GM12878 (cell line): ENCODE results near the gene PPP2R5C. TPM values are rescaled to one million over a fixed set of nuclear protein-coding genes. Genes with fewer than 3 reads are reported as not detected.

Experiments used
- CBFB ChIP-seq: IDR thresholded peaks from 2 replicates; pipeline ENCODE4 v1.6.1; 2016; ENCODE audit warnings: antibody characterized with exemption, low read depth
- FOXM1 ChIP-seq: IDR thresholded peaks from 2 replicates; pipeline ENCODE4 v1.6.1; 2012; ENCODE audit warnings: low read depth, mild to moderate bottlenecking, inconsistent platforms, low read length, moderate library complexity
- KDM1A ChIP-seq: fragments of 200-600 bp; sonication (generic); IDR thresholded peaks from 2 replicates; pipeline ENCODE4 v1.6.1; 2016; ENCODE audit warnings: borderline replicate concordance
- MYB ChIP-seq: fragments of 150-350 bp; IDR thresholded peaks from 2 replicates; pipeline ENCODE4 v1.6.1; 2014; ENCODE audit warnings: mild to moderate bottlenecking, low read depth, low read length, borderline replicate concordance
- NR2C1 ChIP-seq: fragments of 450-650 bp; IDR thresholded peaks from 2 replicates; pipeline ENCODE4 v1.6.1; 2017; ENCODE audit warnings: antibody characterized with exemption, mild to moderate bottlenecking, moderate library complexity
- RAD21 ChIP-seq: IDR thresholded peaks from 2 replicates; pipeline ENCODE4 v1.6.1; 2011; ENCODE audit warnings: mild to moderate bottlenecking, low read depth, low read length, moderate library complexity; ENCODE audit not compliant: insufficient read depth
- SMAD1 ChIP-seq: fragments of 450-650 bp; IDR thresholded peaks from 2 replicates; pipeline ENCODE4 v1.6.1; 2018; ENCODE audit warnings: mild to moderate bottlenecking, low read depth; ENCODE audit not compliant: partially characterized antibody
- STAT3 ChIP-seq: IDR thresholded peaks from 2 replicates; pipeline ENCODE4 v1.6.1; 2011; ENCODE audit warnings: low read depth, low read length, improper control_type of control experiment
- YY1 ChIP-seq: IDR thresholded peaks from 2 replicates; pipeline ENCODE4 v1.6.1; 2011; ENCODE audit warnings: low read depth, mild to moderate bottlenecking, low read length
- ZNF217 ChIP-seq: fragments of 450-650 bp; IDR thresholded peaks from 2 replicates; pipeline ENCODE4 v1.6.1; 2017; ENCODE audit warnings: antibody characterized with exemption, mild to moderate bottlenecking
- ZZZ3 ChIP-seq: IDR thresholded peaks from 2 replicates; pipeline ENCODE4 v1.6.1; 2011; ENCODE audit warnings: low read depth; ENCODE audit not compliant: control insufficient read depth, insufficient read length
- polyA plus RNA-seq, 11 experiments: library from polyadenylated mRNA; depleted of rRNA in 4 of 11; unstranded in 6 of 11; stranded (reverse) in 5 of 11; fragments of >200 nt; fragmentation: Nextera tagmentation in 4 of 11; fragmentation: Illumina TruSeq in 1 of 11; extraction: Ambion mirVana in 4 of 11; extraction: Trizol in 1 of 11; gene quantifications; 1 replicate in 1 of 11; 2 replicates in 10 of 11; pipeline versions ENCODE4 v1.2.1 to v1.2.3, GENCODE V29; 2011 to 2016; ENCODE audit warnings: inconsistent platforms in 2 of 11, missing spikeins in 2 of 11, low read depth in 1 of 11
- total RNA-seq, 4 experiments: library from RNA; depleted of rRNA in 3 of 4; stranded (reverse); fragments of >200 nt in 3 of 4; fragmentation: Illumina TruSeq in 1 of 4; extraction: Trizol in 1 of 4; gene quantifications; 2 replicates each; pipeline versions ENCODE4 v1.2.1 to v1.2.3, GENCODE V29; 2013 to 2021
- TF ChIP-seq, protein P1 (sequence below): fragments of 450-650 bp; IDR thresholded peaks from 2 replicates; pipeline ENCODE4 v1.6.1; 2017; ENCODE audit warnings: mild to moderate bottlenecking, low read depth, inconsistent platforms; ENCODE audit not compliant: poor library complexity, severe bottlenecking
- TF ChIP-seq, protein P2 (sequence below): fragments of 450-650 bp; IDR thresholded peaks from 2 replicates; pipeline ENCODE4 v1.6.1; 2014; ENCODE audit warnings: mild to moderate bottlenecking
- TF ChIP-seq, protein P3 (sequence below): IDR thresholded peaks from 2 replicates; pipeline ENCODE4 v1.6.1; 2012; ENCODE audit warnings: low read length, inconsistent platforms
- TF ChIP-seq, protein P4 (sequence below): fragments of 450-650 bp; IDR thresholded peaks from 2 replicates; pipeline ENCODE4 v1.6.1; 2017; ENCODE audit warnings: low read depth, mild to moderate bottlenecking, moderate library complexity
- TF ChIP-seq, protein P5 (sequence below): IDR thresholded peaks from 2 replicates; pipeline ENCODE4 v1.6.1; 2012; ENCODE audit warnings: improper control_type of control experiment, low read depth, low read length; ENCODE audit not compliant: insufficient replicate concordance
- TF ChIP-seq, protein P6 (sequence below): fragments of 450-650 bp; IDR thresholded peaks from 2 replicates; pipeline ENCODE4 v1.6.1; 2016; ENCODE audit warnings: mild to moderate bottlenecking

Gene PPP2R5C
- total and polyA plus RNA-seq, 10 of the 15 experiments (the other 5 are each of a cell fraction or from before 2014, with no cell fraction given), result 106 to 199 (median 144) TPM

DNA sequence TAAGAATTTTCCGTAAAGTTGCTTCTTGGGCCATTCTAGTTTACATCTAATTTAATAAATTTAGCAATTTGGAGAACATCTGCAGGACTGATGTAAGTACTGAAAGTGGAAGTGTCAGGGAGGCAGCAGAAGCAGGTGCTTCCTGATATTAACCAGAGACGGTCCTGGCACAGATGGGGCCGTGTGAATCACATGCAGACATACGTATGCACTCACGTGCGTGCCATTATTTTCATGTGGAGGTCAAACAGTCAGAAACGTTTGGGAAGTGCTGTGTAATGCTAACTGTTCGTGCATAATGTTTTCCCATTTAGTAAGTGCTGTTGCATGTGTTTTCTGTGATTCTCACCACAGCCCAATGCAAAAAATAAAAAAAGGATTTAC, 115.0 kb downstream of the PPP2R5C start (continued):
- TF ChIP-seq, protein P1, sequence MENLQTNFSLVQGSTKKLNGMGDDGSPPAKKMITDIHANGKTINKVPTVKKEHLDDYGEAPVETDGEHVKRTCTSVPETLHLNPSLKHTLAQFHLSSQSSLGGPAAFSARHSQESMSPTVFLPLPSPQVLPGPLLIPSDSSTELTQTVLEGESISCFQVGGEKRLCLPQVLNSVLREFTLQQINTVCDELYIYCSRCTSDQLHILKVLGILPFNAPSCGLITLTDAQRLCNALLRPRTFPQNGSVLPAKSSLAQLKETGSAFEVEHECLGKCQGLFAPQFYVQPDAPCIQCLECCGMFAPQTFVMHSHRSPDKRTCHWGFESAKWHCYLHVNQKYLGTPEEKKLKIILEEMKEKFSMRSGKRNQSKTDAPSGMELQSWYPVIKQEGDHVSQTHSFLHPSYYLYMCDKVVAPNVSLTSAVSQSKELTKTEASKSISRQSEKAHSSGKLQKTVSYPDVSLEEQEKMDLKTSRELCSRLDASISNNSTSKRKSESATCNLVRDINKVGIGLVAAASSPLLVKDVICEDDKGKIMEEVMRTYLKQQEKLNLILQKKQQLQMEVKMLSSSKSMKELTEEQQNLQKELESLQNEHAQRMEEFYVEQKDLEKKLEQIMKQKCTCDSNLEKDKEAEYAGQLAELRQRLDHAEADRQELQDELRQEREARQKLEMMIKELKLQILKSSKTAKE, result peak; percentile 74
- TF ChIP-seq, protein P2, sequence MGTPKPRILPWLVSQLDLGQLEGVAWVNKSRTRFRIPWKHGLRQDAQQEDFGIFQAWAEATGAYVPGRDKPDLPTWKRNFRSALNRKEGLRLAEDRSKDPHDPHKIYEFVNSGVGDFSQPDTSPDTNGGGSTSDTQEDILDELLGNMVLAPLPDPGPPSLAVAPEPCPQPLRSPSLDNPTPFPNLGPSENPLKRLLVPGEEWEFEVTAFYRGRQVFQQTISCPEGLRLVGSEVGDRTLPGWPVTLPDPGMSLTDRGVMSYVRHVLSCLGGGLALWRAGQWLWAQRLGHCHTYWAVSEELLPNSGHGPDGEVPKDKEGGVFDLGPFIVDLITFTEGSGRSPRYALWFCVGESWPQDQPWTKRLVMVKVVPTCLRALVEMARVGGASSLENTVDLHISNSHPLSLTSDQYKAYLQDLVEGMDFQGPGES, result no peak
- TF ChIP-seq, protein P3, sequence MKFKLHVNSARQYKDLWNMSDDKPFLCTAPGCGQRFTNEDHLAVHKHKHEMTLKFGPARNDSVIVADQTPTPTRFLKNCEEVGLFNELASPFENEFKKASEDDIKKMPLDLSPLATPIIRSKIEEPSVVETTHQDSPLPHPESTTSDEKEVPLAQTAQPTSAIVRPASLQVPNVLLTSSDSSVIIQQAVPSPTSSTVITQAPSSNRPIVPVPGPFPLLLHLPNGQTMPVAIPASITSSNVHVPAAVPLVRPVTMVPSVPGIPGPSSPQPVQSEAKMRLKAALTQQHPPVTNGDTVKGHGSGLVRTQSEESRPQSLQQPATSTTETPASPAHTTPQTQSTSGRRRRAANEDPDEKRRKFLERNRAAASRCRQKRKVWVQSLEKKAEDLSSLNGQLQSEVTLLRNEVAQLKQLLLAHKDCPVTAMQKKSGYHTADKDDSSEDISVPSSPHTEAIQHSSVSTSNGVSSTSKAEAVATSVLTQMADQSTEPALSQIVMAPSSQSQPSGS, result peak; percentile 84; the same call in 1 of the 2 replicates
- TF ChIP-seq ZZZ3, result no peak
- no peak for TF ChIP-seq ZNF217
- peak; percentile 87 for TF ChIP-seq FOXM1
- TF ChIP-seq NR2C1, result peak; percentile 50; the same call in 1 of the 2 replicates
- no peak for TF ChIP-seq CBFB
- TF ChIP-seq SMAD1, result no peak
- no peak for TF ChIP-seq KDM1A
- TF ChIP-seq, protein P4, sequence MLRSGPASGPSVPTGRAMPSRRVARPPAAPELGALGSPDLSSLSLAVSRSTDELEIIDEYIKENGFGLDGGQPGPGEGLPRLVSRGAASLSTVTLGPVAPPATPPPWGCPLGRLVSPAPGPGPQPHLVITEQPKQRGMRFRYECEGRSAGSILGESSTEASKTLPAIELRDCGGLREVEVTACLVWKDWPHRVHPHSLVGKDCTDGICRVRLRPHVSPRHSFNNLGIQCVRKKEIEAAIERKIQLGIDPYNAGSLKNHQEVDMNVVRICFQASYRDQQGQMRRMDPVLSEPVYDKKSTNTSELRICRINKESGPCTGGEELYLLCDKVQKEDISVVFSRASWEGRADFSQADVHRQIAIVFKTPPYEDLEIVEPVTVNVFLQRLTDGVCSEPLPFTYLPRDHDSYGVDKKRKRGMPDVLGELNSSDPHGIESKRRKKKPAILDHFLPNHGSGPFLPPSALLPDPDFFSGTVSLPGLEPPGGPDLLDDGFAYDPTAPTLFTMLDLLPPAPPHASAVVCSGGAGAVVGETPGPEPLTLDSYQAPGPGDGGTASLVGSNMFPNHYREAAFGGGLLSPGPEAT, result peak; percentile 63; the same call in 1 of the 2 replicates
- TF ChIP-seq YY1, result no peak
- peak; percentile 74; the same call in 1 of the 2 replicates for TF ChIP-seq STAT3
- peak; percentile 69; the same call in 1 of the 2 replicates for TF ChIP-seq MYB
- TF ChIP-seq, protein P5, sequence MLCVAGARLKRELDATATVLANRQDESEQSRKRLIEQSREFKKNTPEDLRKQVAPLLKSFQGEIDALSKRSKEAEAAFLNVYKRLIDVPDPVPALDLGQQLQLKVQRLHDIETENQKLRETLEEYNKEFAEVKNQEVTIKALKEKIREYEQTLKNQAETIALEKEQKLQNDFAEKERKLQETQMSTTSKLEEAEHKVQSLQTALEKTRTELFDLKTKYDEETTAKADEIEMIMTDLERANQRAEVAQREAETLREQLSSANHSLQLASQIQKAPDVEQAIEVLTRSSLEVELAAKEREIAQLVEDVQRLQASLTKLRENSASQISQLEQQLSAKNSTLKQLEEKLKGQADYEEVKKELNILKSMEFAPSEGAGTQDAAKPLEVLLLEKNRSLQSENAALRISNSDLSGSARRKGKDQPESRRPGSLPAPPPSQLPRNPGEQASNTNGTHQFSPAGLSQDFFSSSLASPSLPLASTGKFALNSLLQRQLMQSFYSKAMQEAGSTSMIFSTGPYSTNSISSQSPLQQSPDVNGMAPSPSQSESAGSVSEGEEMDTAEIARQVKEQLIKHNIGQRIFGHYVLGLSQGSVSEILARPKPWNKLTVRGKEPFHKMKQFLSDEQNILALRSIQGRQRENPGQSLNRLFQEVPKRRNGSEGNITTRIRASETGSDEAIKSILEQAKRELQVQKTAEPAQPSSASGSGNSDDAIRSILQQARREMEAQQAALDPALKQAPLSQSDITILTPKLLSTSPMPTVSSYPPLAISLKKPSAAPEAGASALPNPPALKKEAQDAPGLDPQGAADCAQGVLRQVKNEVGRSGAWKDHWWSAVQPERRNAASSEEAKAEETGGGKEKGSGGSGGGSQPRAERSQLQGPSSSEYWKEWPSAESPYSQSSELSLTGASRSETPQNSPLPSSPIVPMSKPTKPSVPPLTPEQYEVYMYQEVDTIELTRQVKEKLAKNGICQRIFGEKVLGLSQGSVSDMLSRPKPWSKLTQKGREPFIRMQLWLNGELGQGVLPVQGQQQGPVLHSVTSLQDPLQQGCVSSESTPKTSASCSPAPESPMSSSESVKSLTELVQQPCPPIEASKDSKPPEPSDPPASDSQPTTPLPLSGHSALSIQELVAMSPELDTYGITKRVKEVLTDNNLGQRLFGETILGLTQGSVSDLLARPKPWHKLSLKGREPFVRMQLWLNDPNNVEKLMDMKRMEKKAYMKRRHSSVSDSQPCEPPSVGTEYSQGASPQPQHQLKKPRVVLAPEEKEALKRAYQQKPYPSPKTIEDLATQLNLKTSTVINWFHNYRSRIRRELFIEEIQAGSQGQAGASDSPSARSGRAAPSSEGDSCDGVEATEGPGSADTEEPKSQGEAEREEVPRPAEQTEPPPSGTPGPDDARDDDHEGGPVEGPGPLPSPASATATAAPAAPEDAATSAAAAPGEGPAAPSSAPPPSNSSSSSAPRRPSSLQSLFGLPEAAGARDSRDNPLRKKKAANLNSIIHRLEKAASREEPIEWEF, result peak; percentile 61
- TF ChIP-seq, protein P6, sequence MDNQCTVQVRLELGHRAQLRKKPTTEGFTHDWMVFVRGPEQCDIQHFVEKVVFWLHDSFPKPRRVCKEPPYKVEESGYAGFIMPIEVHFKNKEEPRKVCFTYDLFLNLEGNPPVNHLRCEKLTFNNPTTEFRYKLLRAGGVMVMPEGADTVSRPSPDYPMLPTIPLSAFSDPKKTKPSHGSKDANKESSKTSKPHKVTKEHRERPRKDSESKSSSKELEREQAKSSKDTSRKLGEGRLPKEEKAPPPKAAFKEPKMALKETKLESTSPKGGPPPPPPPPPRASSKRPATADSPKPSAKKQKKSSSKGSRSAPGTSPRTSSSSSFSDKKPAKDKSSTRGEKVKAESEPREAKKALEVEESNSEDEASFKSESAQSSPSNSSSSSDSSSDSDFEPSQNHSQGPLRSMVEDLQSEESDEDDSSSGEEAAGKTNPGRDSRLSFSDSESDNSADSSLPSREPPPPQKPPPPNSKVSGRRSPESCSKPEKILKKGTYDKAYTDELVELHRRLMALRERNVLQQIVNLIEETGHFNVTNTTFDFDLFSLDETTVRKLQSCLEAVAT, result no peak
- TF ChIP-seq RAD21, result no peak
